GM03348 (cell line): Measurements from ENCODE around the gene KSR1.

Source experiments
- DNase-seq: peaks from one replicate; pipeline ENCODE4 v3.0.0; 2012; ENCODE audit warnings: low spot score

The KSR1 gene

GRCh38 chr17:27473748-27474609 lies 17.7 kb downstream of the KSR1 start:
- no peak for DNase-seq

DNA sequence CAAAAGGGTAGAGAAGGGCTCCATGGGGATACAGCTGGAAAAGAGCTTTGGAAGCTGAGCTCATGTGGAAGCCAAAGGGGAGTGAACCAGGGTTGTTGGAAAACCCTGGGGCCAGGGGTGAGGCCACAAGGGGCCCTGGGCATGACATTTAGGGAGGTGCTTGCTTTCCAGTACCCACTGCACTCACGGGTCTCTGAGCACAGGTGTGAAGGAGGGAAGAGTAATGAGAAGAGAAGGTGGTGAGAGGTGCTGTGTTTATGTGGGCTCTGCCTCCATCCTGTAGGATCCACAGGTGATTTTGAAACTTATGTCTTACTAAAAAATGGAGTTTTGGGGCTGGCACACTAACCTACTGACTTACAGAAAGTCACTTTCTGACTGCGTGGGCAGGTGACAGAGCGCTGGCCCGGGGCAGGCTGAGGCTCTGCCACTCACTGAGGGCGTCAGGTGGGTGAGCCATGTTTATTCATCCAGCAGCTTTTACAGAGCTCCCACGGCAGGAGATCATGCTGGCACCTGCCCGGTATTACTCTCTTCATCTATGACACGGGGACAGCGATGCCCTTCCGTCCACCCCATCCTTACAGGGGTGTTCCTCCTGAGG lies 18.9 kb downstream of the KSR1 start:
- no peak for DNase-seq

DNA sequence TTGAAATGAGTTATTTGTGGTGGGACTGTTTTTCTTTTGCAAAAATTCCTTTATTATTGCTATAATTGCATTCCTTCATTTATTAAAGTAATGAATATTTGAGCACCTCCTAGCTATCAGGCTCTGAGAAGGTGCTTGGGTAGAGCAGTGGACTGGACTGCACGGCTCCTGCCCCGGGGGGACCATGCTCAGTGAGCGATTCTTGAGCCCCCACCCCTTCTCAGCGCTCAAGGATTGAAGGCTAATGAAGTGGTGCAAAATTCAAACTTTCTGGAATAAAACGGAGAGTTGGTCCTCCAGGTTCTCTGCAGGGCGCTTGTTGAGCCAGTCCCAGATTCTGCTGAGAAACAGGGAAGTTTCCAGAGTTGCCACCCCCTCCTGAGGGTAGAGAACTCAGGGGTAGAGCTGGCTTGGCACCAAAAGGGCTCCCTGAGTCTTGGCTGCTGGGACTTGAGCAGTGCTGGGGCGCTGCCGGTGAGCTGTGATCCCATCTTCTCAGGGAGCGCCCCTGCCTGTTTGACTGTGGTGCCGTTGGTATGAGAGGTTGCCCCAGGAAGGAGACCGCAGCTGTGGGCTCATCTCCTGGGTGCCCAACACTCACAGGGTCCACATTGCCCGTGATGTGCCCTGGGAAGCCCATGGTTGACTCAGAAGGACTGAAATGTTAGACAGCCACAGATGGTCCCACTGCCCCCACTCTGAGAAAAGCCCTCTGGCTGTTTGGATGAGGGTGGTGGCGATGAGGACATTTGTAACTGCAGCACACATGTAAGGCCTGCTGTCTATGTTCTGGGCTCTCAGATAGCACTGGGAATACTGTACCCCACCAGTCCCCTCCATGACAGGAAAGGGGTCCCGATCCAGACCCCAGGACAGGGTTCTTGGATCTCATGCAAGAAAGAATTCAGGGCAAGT lies 20.0 kb downstream of the KSR1 start:
- DNase-seq: no peak

- no peak for DNase-seq
These were observed 21.0 kb downstream of the KSR1 start for GRCh38 chr17:27477050-27477888.

DNA sequence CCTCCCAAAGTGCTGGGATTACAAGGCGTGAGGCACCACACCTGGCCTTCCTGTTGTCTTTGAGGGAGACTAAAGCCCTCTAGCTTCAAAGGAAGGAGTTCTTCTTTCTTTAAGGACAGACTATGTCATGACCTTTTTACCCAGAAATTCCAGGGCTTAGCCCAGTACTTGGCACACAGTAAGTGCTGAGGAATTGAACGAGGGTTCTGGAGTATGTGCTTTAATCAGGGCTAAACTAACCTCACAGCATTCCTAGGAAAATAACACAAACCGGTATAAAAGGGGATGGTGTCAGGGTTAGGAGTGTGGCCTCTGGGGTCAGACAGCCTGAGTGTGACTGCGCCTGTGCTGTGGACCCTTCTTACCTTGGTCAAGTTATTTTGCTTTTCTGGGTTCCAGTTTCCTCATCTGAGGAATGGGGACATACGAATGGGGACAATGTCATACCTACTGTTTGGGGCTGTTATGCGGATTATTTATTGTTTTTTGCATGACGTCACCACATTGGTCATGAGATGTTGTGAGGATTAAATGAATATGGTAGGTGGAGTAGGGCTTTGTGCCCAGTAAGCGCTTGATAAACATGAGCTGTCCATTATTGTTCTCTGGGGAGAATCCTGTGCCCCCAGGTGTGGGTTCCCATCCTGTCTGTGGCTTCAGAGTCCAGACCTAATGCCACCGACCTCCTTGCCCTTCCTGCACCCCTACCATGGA lies 21.9 kb downstream of the KSR1 start:
- no peak for DNase-seq

GRCh38 chr17:27478901-27479538 lies 22.8 kb downstream of the KSR1 start:
- no peak for DNase-seq

DNA sequence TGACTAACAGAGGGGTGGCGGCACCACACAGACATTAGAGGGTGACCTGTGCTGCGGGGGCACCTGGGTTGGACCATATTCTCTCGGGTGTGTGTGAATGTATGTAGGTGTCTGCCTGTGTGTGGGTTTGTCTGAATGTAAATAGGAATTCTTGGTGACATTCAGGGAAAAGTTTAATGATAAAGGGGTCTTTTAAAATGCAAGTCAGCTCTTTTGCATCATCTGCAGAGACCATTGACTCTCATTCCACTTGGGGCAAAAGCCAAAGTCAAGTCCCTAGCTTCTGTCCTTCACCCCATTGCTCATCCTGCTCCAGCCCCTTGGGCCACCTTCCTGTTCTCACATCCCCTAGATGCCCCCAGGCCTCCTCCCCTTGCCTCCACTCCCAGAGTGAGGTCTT lies 23.6 kb downstream of the KSR1 start:
- no peak for DNase-seq

DNA sequence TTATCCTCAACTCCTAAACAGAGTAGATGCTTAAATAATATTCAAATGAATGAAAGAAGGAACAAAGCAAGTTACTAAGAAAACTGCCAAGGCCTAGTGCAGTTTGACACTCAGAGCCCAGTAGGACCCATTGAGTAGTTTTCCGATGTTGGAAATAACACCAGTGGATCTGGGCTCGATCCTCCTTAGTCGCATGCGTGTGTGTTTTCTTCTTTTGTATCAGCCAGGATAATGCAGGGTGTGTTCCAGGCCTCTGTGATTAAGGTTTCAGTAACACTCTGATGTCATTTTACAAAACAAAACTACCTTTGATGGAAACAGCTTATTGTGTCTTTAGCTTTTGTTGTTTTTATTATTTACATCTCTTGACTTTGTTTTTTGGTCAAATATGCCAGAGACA lies 24.5 kb downstream of the KSR1 start:
- no peak for DNase-seq

DNA sequence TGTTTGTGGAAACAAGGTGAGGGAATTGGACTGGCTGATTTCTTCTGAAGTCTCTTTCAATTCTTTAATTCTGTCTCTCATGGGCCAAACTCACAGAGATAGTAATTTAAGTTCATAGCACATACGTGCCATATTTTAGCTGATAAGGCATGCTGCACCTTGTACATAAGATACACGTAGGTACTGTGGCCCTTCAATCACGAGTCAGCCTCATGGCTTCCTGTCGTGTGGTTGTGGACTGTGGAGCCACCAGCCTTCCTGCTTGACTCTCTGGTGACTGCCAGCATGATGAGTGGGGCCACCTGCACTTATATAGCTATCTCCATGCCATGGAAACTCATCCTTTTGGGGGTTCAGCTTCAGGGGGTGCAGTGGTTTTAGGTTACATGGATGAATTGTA lies 25.1 kb downstream of the KSR1 start:
- no peak for DNase-seq

DNA sequence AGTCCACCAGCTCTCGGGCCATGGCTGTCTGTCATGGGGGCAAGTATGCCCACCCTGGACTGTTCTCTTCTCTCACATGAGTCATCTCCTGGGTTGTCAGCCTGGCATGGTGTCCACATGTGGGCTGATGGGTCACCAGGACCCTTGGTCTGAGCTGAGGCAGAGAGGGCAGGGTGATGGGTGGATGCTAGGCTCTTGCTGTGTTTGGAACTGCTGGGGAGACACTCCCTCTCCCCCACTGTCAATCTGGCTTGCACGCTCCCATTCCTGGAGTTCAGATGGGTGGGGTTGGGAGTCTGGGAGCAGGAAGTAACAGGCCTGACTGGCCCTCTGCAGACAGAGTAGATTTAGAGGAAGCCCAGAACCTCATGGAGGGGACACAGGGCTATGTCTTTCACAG lies 28.9 kb downstream of the KSR1 start:
- DNase-seq: peak; percentile 33

DNA sequence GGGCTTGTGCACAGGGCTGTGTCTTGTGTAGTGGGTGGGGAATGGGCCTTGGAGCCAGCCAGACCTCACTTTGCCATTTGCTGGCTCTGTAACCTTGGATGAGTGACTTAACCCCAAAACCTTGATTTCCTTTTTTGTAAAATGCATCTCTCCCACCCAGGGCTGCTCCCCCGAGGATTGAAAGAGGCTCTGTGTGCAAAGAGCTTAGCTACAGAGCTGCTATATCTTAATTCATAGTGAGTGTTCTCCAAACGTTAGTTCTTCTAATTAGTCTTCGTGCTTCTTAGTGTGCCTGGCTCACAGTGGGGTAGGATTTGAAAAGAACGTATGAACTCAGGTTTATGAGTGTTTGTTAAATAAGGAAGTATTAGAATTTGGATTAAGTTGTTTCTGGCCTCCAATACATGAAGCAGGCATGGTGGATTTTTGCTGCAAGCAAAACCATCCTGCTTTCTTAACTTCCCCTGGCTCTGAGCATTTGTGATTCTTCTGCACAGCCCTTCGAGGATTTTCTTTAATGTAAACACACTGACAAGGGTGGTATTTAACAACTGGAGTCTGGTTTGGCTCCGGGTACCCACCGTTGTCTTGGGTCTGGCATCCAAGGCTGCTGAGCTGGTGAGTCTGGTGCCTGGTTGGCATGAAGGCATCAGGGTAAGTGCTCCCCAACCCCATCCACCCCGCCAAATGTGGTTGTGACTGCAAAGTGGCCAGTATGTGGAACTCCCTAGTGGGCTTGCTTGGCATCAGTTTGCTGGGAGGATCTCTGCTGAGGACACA lies 29.7 kb downstream of the KSR1 start:
- no peak for DNase-seq

- no peak for DNase-seq
These were observed 30.5 kb downstream of the KSR1 start for GRCh38 chr17:27486741-27487140.

DNA sequence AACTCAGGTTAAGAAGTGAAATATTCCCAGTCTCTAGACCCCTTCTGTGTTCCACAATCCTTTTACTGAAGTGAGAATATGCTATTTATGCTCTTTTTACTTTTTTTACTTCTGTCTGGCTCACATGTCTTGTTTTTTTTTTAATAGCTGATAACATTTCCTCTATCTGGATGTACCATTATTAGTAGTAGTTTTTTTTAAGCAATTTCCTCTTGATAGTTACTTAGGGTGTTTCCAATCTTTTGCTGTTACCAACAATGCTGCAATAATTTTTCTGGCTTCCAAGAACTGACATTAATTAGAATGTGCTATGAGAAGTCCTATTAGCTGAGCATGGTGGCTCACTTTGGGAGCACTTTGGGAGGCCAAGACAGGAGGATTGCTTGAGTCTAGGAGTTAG lies 32.0 kb downstream of the KSR1 start:
- DNase-seq: no peak

- DNase-seq: peak; percentile 93
These were observed 32.9 kb downstream of the KSR1 start for GRCh38 chr17:27489045-27489715.

- no peak for DNase-seq
These were observed 34.1 kb downstream of the KSR1 start for GRCh38 chr17:27490391-27490790.

DNA sequence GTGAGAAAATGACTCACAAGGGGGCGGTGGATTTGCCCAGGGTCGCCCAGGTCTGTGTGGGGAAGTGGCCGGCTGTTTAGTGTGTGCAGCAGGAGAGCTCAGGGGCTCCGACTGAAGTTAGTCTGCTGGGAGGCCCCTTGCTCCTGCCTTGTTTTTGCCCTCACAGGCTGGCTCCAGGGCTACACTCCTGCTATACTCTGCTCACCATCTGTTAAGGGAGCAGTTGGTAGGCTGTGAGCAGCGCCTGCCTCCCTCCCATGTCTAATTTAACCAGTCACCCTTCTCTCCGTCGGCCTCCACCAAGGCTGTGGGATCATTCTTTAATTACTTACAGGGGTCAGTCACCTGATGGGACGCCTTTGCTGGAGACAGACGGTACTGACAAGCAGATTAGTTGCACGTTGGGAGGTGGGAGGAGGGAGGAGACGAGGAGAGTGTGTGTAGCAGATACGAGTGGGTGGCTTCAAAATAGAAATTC lies 35.5 kb downstream of the KSR1 start:
- no peak for DNase-seq

DNA sequence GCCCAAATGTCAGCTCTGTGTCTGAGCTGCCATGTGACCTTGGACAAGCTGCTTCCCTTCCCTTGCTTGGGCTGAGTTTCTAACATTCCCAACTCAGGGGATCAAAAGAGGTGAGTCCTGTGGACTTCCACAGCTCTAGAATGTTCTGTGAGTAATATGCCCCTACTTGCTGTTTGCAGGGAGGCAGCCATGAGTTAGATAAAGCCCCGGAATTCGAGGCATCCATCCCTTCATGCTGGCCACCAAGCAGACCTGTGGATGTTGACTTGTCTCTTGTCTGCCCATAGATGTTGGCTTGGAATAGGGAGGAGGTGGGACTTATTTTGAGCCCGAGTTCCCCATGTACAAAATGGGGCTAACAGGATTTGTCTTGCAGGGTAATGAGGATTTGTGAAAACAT lies 36.2 kb downstream of the KSR1 start:
- DNase-seq: no peak

DNA sequence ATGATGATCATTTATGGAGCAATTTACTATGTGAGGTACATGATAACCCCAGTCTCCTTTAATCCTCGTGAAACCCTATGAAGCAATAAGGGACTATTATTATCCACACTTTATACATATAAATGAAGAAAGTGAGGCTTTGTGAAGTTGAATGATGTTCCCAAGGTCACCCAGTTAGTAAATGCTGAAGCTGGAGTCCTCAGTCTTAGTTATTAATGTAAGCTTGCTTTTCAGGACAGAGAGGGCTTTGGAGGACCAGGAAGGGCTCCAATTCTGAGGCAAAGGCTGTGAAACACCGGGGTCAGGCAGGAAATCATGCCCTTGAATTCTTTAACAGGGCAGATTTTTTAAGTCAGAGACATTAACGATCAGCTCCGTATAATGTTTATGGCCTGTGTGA lies 36.8 kb downstream of the KSR1 start:
- DNase-seq: no peak
